ENCODE results near the gene EIF3A. TPM values are rescaled to one million over a fixed set of nuclear protein-coding genes. Genes with fewer than 3 reads are reported as not detected.
A peak's percentile ranks its signal among the peaks of the same experiment; 100 is the strongest.
"Not testable (repeated sequence)": the region's sequence is repeated elsewhere in the genome, so short reads cannot be mapped to it uniquely, and the experiment has no call there.

Gene EIF3A
- total RNA-seq, 1 donor from 2014 or later = 150 TPM

- Histone ChIP-seq H3K27me3 (ENCODE audit: control insufficient read depth, insufficient read depth, low read length) (no peaks in the 10 kb centered on the region), H3K4me3 (ENCODE audit: low read depth, low read length) (no peak overlapping the region), H3K36me3 (ENCODE audit: control insufficient read depth, insufficient read depth, low read length) (peaks cover 11% of the 10 kb centered on the region)
- no peak for TF ChIP-seq CTCF (IDR thresholded peaks at IDR 0.05; ENCODE audit: insufficient read depth, low read length, severe bottlenecking)
- FAIRE-seq (no peak), DNase-seq (ENCODE audit: low read depth) (no peak)
Observed at GRCh38 chr10:119112056-119112455, 31.4 kb upstream of the EIF3A start.

GRCh38 chr10:119107771-119108170, 27.2 kb upstream of the EIF3A start:
- not testable (repeated sequence) for H3K36me3 ChIP-seq (ENCODE audit: control insufficient read depth, insufficient read depth, low read length); FAIRE-seq; H3K27me3 ChIP-seq (ENCODE audit: control insufficient read depth, insufficient read depth, low read length)

GRCh38 chr10:119107106-119107505, 26.5 kb upstream of the EIF3A start:
- not testable (repeated sequence) for FAIRE-seq

More at GRCh38 chr10:119107771-119108170, 27.2 kb upstream of the EIF3A start:
- DNase-seq (ENCODE audit: low read depth); H3K4me3 ChIP-seq (ENCODE audit: low read depth, low read length): not testable (repeated sequence)

GRCh38 chr10:119105899-119106298, 25.3 kb upstream of the EIF3A start:
- not testable (repeated sequence) for H3K27me3 ChIP-seq (ENCODE audit: control insufficient read depth, insufficient read depth, low read length); H3K36me3 ChIP-seq (ENCODE audit: control insufficient read depth, insufficient read depth, low read length); DNase-seq (ENCODE audit: low read depth); FAIRE-seq; H3K4me3 ChIP-seq (ENCODE audit: low read depth, low read length)

More at GRCh38 chr10:119107106-119107505, 26.5 kb upstream of the EIF3A start:
- H3K4me3 ChIP-seq (ENCODE audit: low read depth, low read length); DNase-seq (ENCODE audit: low read depth); H3K27me3 ChIP-seq (ENCODE audit: control insufficient read depth, insufficient read depth, low read length); H3K36me3 ChIP-seq (ENCODE audit: control insufficient read depth, insufficient read depth, low read length): not testable (repeated sequence)

- DNase-seq (ENCODE audit: low read depth) = no peak
- TF ChIP-seq CTCF (IDR thresholded peaks at IDR 0.05; ENCODE audit: insufficient read depth, low read length, severe bottlenecking) = no peak
- Histone ChIP-seq H3K4me3 (ENCODE audit: low read depth, low read length) (no peak overlapping the region), H3K27me3 (ENCODE audit: control insufficient read depth, insufficient read depth, low read length) (no peaks in the 10 kb centered on the region), H3K36me3 (ENCODE audit: control insufficient read depth, insufficient read depth, low read length) (peaks cover 3% of the 10 kb centered on the region)
- FAIRE-seq = no peak
Observed at GRCh38 chr10:119105155-119105554, 24.5 kb upstream of the EIF3A start.

GRCh38 chr10:119104654-119105015, 24.0 kb upstream of the EIF3A start:
- H3K36me3 ChIP-seq (ENCODE audit: control insufficient read depth, insufficient read depth, low read length) = peaks cover 2% of the 10 kb centered on the region
- TF ChIP-seq CTCF (IDR thresholded peaks at IDR 0.05; ENCODE audit: insufficient read depth, low read length, severe bottlenecking) = no peak
- H3K27me3 ChIP-seq (ENCODE audit: control insufficient read depth, insufficient read depth, low read length) = no peaks in the 10 kb centered on the region
- peak overlapping the region; percentile 67 for H3K4me3 ChIP-seq (ENCODE audit: low read depth, low read length)
- FAIRE-seq (no peak), DNase-seq (ENCODE audit: low read depth) (no peak)

GRCh38 chr10:119103903-119104653, 23.5 kb upstream of the EIF3A start, which contains the start of gene DENND10:
Gene DENND10 (plus strand): TSS chr10:119104113. CDS start chr10:119104143, 30 bp downstream.
- Histone ChIP-seq H3K36me3 (ENCODE audit: control insufficient read depth, insufficient read depth, low read length) (peaks cover 2% of the 10 kb centered on the region), H3K4me3 (ENCODE audit: low read depth, low read length) (peak within 1 kb of the TSS; percentile 67), H3K27me3 (ENCODE audit: control insufficient read depth, insufficient read depth, low read length) (no peaks in the 10 kb centered on the region)
- FAIRE-seq (no peak), DNase-seq (ENCODE audit: low read depth) (peak; percentile 37)
- TF ChIP-seq CTCF (IDR thresholded peaks at IDR 0.05; ENCODE audit: insufficient read depth, low read length, severe bottlenecking) = no peak

Measured in bronchial epithelial cell (primary cell).